HepG2 (cell line): ENCODE measurements around the gene STC2. TPM values are rescaled to one million over a fixed set of nuclear protein-coding genes. Genes with fewer than 3 reads are reported as not detected.
A peak's percentile ranks its signal among the peaks of the same experiment; 100 is the strongest.

Experiments
- ATF7 ChIP-seq, 2 experiments: fragments of 450-650 bp in 1 of 2; sonication (generic) in 1 of 2; formaldehyde crosslinking in 1 of 2; IDR thresholded peaks; 2 replicates each; pipeline versions ENCODE4 v1.4.0 to v1.6.1; 2016 to 2020; ENCODE audit warnings: antibody characterized with exemption in 1 of 2, mild to moderate bottlenecking in 1 of 2, missing genetic modification reagents in 1 of 2
- CREB1 ChIP-seq, 2 experiments: fragments of 450-650 bp in 1 of 2; IDR thresholded peaks; 2 replicates each; pipeline ENCODE4 v1.6.1; 2016 to 2017; ENCODE audit warnings: control low read depth in 1 of 2, mild to moderate bottlenecking in 1 of 2, missing compliant biosample characterization in 1 of 2, missing genetic modification characterization in 1 of 2
- GPBP1L1 ChIP-seq: sonication (generic); formaldehyde crosslinking; IDR thresholded peaks from 2 replicates; pipeline ENCODE4 v1.5.0; 2020; ENCODE audit warnings: mild to moderate bottlenecking, missing genetic modification reagents
- HIC2 ChIP-seq: sonication (generic); formaldehyde crosslinking; IDR thresholded peaks from 2 replicates; pipeline ENCODE4 v1.9.0; 2022; ENCODE audit warnings: low read depth, missing genetic modification reagents
- NPAS2 ChIP-seq: sonication (generic); formaldehyde crosslinking; IDR thresholded peaks from 2 replicates; pipeline ENCODE4 v1.8.0; 2022; ENCODE audit warnings: mild to moderate bottlenecking, missing genetic modification reagents, borderline replicate concordance
- POLR2A ChIP-seq, 2 experiments: IDR thresholded peaks; 2 replicates each; pipeline ENCODE4 v1.6.1; 2011; ENCODE audit warnings: low read depth in 2 of 2, low read length in 2 of 2, mild to moderate bottlenecking in 1 of 2, moderate library complexity in 1 of 2; ENCODE audit not compliant: insufficient read depth in 1 of 2
- RNF2 ChIP-seq: fragments of 450-650 bp; conservative IDR thresholded peaks from 2 replicates; pipeline ENCODE4 v1.6.1; 2016; ENCODE audit warnings: low read depth
- SP2 ChIP-seq: sonication (generic); formaldehyde crosslinking; IDR thresholded peaks from 2 replicates; pipeline ENCODE4 v1.5.1; 2020; ENCODE audit warnings: mild to moderate bottlenecking, missing genetic modification reagents
- TBP ChIP-seq: sonication (generic); formaldehyde crosslinking; IDR thresholded peaks from 2 replicates; pipeline ENCODE4 v1.5.0; 2020; ENCODE audit warnings: missing genetic modification reagents
- TEF ChIP-seq: sonication (generic); formaldehyde crosslinking; IDR thresholded peaks from 2 replicates; pipeline ENCODE4 v1.5.0; 2020; ENCODE audit warnings: missing genetic modification reagents
- TRAFD1 ChIP-seq: sonication (generic); formaldehyde crosslinking; IDR thresholded peaks from 2 replicates; pipeline ENCODE4 v1.5.1; 2020; ENCODE audit warnings: missing genetic modification reagents, mild to moderate bottlenecking, borderline replicate concordance
- ZBTB20 ChIP-seq: sonication (generic); formaldehyde crosslinking; IDR thresholded peaks from 2 replicates; pipeline ENCODE4 v1.8.1; 2023; ENCODE audit warnings: missing genetic modification reagents, low read depth, mild to moderate bottlenecking, borderline replicate concordance
- ZNF264 ChIP-seq: sonication (generic); formaldehyde crosslinking; IDR thresholded peaks from 2 replicates; pipeline ENCODE4 v1.4.0; 2020; ENCODE audit warnings: missing genetic modification reagents
- ZNF276 ChIP-seq: sonication (generic); formaldehyde crosslinking; IDR thresholded peaks from 2 replicates; pipeline ENCODE4 v1.4.0; 2020; ENCODE audit warnings: mild to moderate bottlenecking, low read depth, missing genetic modification reagents
- ZNF569 ChIP-seq: sonication (generic); formaldehyde crosslinking; IDR thresholded peaks from 2 replicates; pipeline ENCODE4 v1.5.0; 2020; ENCODE audit warnings: mild to moderate bottlenecking, missing genetic modification reagents, moderate library complexity, borderline replicate concordance
- ZNF652 ChIP-seq: IDR thresholded peaks from 2 replicates; pipeline ENCODE4 v1.6.1; 2016; ENCODE audit warnings: low read depth, borderline replicate concordance
- ZNF660 ChIP-seq: sonication (generic); formaldehyde crosslinking; IDR thresholded peaks from 2 replicates; pipeline ENCODE4 v1.5.1; 2020; ENCODE audit warnings: mild to moderate bottlenecking, low read depth, missing genetic modification reagents, borderline replicate concordance
- ZNF746 ChIP-seq: sonication (generic); formaldehyde crosslinking; IDR thresholded peaks from 2 replicates; pipeline ENCODE4 v1.8.0; 2022; ENCODE audit warnings: mild to moderate bottlenecking, missing genetic modification reagents
- ZNF749 ChIP-seq: sonication (generic); formaldehyde crosslinking; IDR thresholded peaks from 2 replicates; pipeline ENCODE4 v1.8.0; 2022; ENCODE audit warnings: mild to moderate bottlenecking, missing genetic modification reagents, moderate library complexity, borderline replicate concordance
- ZNF879 ChIP-seq: sonication (generic); formaldehyde crosslinking; IDR thresholded peaks from 2 replicates; pipeline ENCODE4 v1.8.1; 2023; ENCODE audit warnings: missing genetic modification reagents
- ZNF891 ChIP-seq: sonication (generic); formaldehyde crosslinking; IDR thresholded peaks from 2 replicates; pipeline ENCODE4 v1.5.0; 2020; ENCODE audit warnings: mild to moderate bottlenecking, missing genetic modification reagents
- polyA plus RNA-seq, 8 experiments: library from polyadenylated mRNA; depleted of rRNA in 3 of 8; stranded (reverse) in 7 of 8; unstranded in 1 of 8; fragments of >200 nt; fragmentation: Illumina TruSeq in 4 of 8; extraction: Trizol in 4 of 8; gene quantifications; 2 replicates each; pipeline versions ENCODE4 v1.2.1 to v1.2.3, GENCODE V29; 2011 to 2016; ENCODE audit warnings: low read depth in 4 of 8, missing spikeins in 1 of 8, mixed read lengths in 1 of 8; ENCODE audit not compliant: insufficient read depth in 1 of 8
- total RNA-seq, 5 experiments: library from RNA; depleted of rRNA; stranded (reverse); fragments of >200 nt; fragmentation: Illumina TruSeq; extraction: Trizol; gene quantifications; 2 replicates each; pipeline ENCODE4 v1.2.3, GENCODE V29; 2016; ENCODE audit warnings: low read depth in 1 of 5

The STC2 gene
- total and polyA plus RNA-seq, 2 of the 13 experiments (the other 11 are each of a cell fraction or from before 2014, with no cell fraction given) = 27.1 to 69.2 TPM

GRCh38 chr5:173329491-173330337 is 1.5 kb upstream of the STC2 start (continued):
- no peak for TF ChIP-seq ZNF660 (CRISPR knock-in tag)
- TF ChIP-seq ZNF652 (CRISPR knock-in tag) = no peak
- TF ChIP-seq ZNF746 (CRISPR knock-in tag) = peak; percentile 66; the same call in 1 of the 2 replicates
- TF ChIP-seq ZNF569 (CRISPR knock-in tag) = 0 out of 2 replicates have a peak, but pooled peaks have one; percentile 54
- 0 out of 2 replicates have a peak, but pooled peaks have one; percentile 25 for TF ChIP-seq HIC2 (CRISPR knock-in tag)
- TF ChIP-seq TEF = no peak
- TF ChIP-seq SP2 (CRISPR knock-in tag) = peak; percentile 51
- peak; percentile 16; the same call in 1 of the 2 replicates for TF ChIP-seq CREB1 (IDR thresholded peaks at IDR 0.05)
- TF ChIP-seq CREB1 (CRISPR knock-in tag; IDR thresholded peaks at IDR 0.05) = no peak
- TF ChIP-seq TBP = no peak
- TF ChIP-seq RNF2 = no peak
- no peak for TF ChIP-seq ZBTB20 (CRISPR knock-in tag)
- TF ChIP-seq ZNF891 (CRISPR knock-in tag) = 0 out of 2 replicates have a peak, but pooled peaks have one; percentile 44
- TF ChIP-seq ZNF276 = no peak
- peak; percentile 38; the same call in 1 of the 2 replicates for TF ChIP-seq ZNF879 (CRISPR knock-in tag)
- no peak for TF ChIP-seq ZNF264
- 0 out of 2 replicates have a peak, but pooled peaks have one; percentile 33 for TF ChIP-seq TRAFD1 (CRISPR knock-in tag)
- no peak for TF ChIP-seq GPBP1L1 (CRISPR knock-in tag)
- TF ChIP-seq ATF7 (IDR thresholded peaks at IDR 0.05) = no peak
- no peak for TF ChIP-seq ATF7 (CRISPR knock-in tag; IDR thresholded peaks at IDR 0.05)
- no peak for TF ChIP-seq NPAS2 (CRISPR knock-in tag)
- no peak for TF ChIP-seq POLR2A (IDR thresholded peaks at IDR 0.05; ENCODE audit: insufficient read depth in 1 of 2, low read depth in 2 of 2, low read length in 2 of 2)
- TF ChIP-seq ZNF749 = peak; percentile 55; the same call in 1 of the 2 replicates
